Left ventricle myocardium inferior (tissue), 1 donor: ENCODE measurements around the gene TAF4. TPM values are rescaled to one million over a fixed set of nuclear protein-coding genes. Genes with fewer than 3 reads are reported as not detected.

ENCODE experiments used
- DNase-seq: peaks from one replicate; pipeline ENCODE4 v3.0.0-alpha.2; 2020
- H3K27ac ChIP-seq: fragments of 200-600 bp; replicated peaks from 2 replicates; pipeline ENCODE4 v1.8.0; 2021
- H3K27me3 ChIP-seq: fragments of 200-600 bp; 2 replicates; pipeline ENCODE4 v1.8.0; 2021; ENCODE audit warnings: low read depth
- H3K36me3 ChIP-seq: fragments of 200-600 bp; 2 replicates; pipeline ENCODE4 v1.8.0; 2021
- H3K4me1 ChIP-seq: fragments of 200-600 bp; 2 replicates; pipeline ENCODE4 v1.8.0; 2021
- H3K4me3 ChIP-seq: fragments of 200-600 bp; 2 replicates; pipeline ENCODE4 v1.8.0; 2021; ENCODE audit warnings: mild to moderate bottlenecking, moderate library complexity
- H3K9me3 ChIP-seq: fragments of 200-600 bp; replicated peaks from 2 replicates; pipeline ENCODE4 v1.8.0; 2021
- intact Hi-C: fragments of 100-400 bp; cut with micrococcal nuclease; formaldehyde crosslinking; loops from one replicate; pipeline ENCODE4 v1.11.0; 2022
- total RNA-seq: library from RNA; stranded (reverse); fragmentation: NEBNext Ultra II Directional; extraction: Animal tissue kit (Norgen Biotek cat#: 25700); gene quantifications from one replicate; pipeline ENCODE4 v1.2.1, GENCODE V29; 2021
- TF ChIP-seq, protein P1 (sequence below): fragments of 200-600 bp; IDR thresholded peaks from 2 replicates; pipeline ENCODE4 v1.8.0; 2021; ENCODE audit warnings: antibody characterized with exemption, mild to moderate bottlenecking, borderline replicate concordance
- donor health status: DM: no; HTN: yes; CAD: no; lungs with severe emphysema.

Gene TAF4
- total RNA-seq, 1 donor from 2014 or later = 11.8 TPM

DNA sequence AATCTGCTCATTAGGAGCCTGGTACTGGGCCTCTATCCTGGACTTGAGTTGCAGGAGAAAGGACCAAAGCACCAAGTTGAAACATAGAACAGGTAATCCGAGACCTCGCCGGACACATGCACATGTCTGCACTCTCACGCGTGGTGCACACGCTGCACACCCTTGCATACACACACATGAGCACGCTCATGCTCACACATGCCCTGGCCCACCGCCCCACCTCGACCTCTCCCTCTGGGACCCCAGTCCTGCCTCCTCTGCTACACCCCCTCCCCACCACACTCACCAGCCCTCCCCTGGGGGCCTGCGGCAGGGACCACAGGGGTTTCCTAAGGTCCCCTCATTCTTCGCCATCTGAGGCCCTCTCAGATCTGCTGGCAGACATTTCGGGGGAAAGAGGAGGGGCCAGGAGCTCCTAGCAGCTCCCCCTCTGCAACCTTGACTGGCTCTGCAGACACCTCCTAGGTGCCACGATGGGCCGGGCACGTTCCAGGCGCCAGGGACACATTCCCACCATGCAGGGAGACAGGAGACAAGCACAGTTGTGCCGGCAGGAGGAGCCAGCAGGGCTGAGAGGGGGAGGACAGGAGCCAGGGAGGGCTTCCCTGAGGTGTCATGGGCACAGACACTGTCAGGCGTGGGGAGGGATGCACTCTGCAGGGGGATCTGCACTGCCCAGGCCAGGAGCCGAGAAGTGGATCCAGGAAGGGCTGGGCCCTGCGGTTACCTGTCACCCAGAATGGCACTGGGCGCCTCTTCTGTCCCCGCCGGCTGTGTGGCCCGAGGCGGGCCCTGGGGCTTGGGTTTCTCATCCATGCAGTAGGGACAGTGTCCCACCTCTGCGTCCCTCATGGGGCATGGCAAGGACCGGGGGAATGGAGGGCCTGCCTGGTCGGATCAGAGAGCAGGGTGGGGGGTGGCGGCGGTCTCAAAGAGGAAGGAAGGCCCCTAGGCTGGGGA, 31.0 kb upstream of the TAF4 start:
- TF ChIP-seq, protein P1, sequence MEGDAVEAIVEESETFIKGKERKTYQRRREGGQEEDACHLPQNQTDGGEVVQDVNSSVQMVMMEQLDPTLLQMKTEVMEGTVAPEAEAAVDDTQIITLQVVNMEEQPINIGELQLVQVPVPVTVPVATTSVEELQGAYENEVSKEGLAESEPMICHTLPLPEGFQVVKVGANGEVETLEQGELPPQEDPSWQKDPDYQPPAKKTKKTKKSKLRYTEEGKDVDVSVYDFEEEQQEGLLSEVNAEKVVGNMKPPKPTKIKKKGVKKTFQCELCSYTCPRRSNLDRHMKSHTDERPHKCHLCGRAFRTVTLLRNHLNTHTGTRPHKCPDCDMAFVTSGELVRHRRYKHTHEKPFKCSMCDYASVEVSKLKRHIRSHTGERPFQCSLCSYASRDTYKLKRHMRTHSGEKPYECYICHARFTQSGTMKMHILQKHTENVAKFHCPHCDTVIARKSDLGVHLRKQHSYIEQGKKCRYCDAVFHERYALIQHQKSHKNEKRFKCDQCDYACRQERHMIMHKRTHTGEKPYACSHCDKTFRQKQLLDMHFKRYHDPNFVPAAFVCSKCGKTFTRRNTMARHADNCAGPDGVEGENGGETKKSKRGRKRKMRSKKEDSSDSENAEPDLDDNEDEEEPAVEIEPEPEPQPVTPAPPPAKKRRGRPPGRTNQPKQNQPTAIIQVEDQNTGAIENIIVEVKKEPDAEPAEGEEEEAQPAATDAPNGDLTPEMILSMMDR = no peak
- peaks cover 19% of the 10 kb centered on the region for H3K9me3 ChIP-seq
- intact Hi-C loops = no loop called here

DNA sequence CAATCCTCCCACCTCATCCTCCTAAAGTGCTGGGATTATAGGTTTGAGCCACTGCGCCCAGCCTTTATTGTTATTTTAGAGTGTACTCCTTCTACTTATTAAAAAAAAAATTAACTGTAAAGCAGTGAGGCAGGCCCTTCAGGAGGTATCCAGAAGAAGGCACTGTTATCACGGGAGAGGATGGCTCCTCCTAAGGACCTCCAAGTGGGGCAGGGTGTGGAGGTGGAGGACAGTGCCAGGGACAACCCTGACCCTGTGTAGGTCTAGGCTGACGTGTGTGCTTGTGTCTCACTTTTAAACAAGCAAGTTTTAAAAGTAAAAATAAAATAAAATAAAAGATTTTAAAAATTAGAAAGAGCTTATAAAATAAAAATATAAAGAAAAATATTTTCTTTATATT, 23.7 kb upstream of the TAF4 start:
- TF ChIP-seq, protein P1 = no peak
- H3K36me3 ChIP-seq = no peaks in the 10 kb centered on the region
- H3K9me3 ChIP-seq = no peaks in the 10 kb centered on the region
- peaks cover 34% of the 10 kb centered on the region for H3K27me3 ChIP-seq
- H3K4me1 ChIP-seq = no peaks in the 10 kb centered on the region
- no peak for DNase-seq
- no peak overlapping the region for H3K4me3 ChIP-seq
- no peak overlapping the region for H3K27ac ChIP-seq
- intact Hi-C loops = no loop called here

More for the DNA sequence above, 31.0 kb upstream of the TAF4 start:
- Histone ChIP-seq H3K4me3 (no peak overlapping the region), H3K27me3 (peaks cover 12% of the 10 kb centered on the region), H3K27ac (no peak overlapping the region), H3K4me1 (no peaks in the 10 kb centered on the region), H3K36me3 (no peaks in the 10 kb centered on the region)
- no peak for DNase-seq

DNA sequence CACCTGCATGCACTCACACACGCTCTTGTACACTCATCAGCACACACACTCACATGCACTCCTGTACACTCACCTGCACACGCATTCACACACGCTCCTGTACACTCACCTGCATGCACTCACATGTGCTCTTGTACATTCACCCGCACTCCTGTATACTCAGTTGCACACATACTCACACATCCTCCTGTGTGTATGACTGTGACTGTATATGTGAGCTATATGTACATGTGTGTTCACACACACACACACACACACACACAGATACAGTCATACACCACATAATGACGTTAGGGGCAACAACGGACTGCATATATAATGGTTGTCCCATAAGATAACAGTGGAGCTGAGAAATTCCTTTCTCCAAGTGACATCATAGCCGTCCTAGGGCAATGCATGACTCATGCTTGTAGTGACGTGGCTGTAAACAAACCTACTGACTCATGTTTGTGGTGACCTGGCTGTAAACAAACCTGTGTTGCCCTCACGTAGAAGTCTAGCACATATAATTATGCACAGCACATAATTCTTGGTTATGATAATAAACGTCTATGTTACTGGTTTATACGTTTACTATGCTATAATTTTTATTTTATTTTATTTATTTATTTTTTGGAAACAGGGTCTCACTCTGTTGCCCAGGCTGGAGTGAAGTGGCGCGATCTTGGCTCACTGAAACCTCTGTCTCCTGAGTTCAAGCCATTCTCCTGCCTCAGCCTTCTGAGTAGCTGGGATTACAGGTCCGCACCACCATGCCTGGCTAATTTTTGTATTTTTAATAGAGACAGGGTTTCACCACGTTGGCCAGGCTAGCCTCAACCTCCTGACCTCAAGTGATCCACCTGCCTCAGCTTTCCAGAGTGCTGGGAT, 22.8 kb upstream of the TAF4 start:
- Histone ChIP-seq H3K27ac (no peak overlapping the region), H3K36me3 (no peaks in the 10 kb centered on the region), H3K27me3 (peaks cover 34% of the 10 kb centered on the region), H3K9me3 (no peaks in the 10 kb centered on the region), H3K4me3 (no peak overlapping the region), H3K4me1 (no peaks in the 10 kb centered on the region)
- no peak for DNase-seq
- intact Hi-C loops = no loop called here
- TF ChIP-seq, protein P1 = no peak

DNA sequence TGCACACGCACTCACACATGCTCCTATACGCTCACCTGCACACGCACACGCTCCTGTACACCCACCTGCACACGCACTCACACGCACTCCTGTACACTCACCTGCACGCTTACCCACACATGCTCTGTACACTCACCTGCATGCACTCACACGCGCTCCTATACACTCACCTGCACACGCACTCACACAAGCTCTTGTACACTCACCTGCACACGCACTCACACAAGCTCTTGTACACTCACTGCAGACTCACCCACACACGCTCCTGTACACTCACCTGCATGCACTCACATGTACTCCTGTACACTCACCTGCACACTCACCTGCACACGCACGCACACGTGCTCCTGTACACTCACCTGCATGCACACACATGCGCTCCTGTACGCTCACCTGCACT, 22.0 kb upstream of the TAF4 start:
- H3K36me3 ChIP-seq = no peaks in the 10 kb centered on the region
- H3K27ac ChIP-seq = no peak overlapping the region
- DNase-seq = no peak
- peaks cover 34% of the 10 kb centered on the region for H3K27me3 ChIP-seq
- no peak overlapping the region for H3K4me3 ChIP-seq
- no peaks in the 10 kb centered on the region for H3K9me3 ChIP-seq
- TF ChIP-seq, protein P1 = no peak
- H3K4me1 ChIP-seq = no peaks in the 10 kb centered on the region
- intact Hi-C loops = no loop called here

DNA sequence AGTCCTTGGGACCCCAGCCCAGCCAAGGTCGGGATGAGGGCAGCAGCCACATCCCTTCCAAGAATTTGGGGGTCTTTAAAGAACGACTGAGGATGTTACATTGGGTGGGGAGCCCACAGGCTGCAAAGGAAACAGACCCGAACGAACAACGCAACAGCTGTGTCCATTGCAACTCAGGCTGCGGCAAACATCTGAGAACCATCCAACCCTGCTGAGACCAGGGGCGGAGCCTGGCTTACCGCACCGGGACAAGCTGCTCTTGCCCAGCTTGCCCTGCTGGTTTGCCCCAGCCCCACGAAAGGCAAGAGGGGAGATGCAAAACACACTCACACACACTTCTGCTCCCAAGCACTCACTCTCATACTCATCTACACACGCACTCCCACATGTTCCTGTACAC, 21.5 kb upstream of the TAF4 start:
- peaks cover 34% of the 10 kb centered on the region for H3K27me3 ChIP-seq
- TF ChIP-seq, protein P1 = no peak
- H3K9me3 ChIP-seq = no peaks in the 10 kb centered on the region

More for the DNA sequence above, 21.5 kb upstream of the TAF4 start:
- Histone ChIP-seq H3K4me3 (no peak overlapping the region), H3K36me3 (no peaks in the 10 kb centered on the region), H3K4me1 (no peaks in the 10 kb centered on the region), H3K27ac (no peak overlapping the region)
- intact Hi-C loops = no loop called here
- no peak for DNase-seq
